Skeletal muscle cell (primary cell): Measurements from ENCODE around the gene HBG1.
"Not testable (repeated sequence)": the region's sequence is repeated elsewhere in the genome, so short reads cannot be mapped to it uniquely, and the experiment has no call there.

Experiments
- DNase-seq: peaks from one replicate; pipeline ENCODE4 v3.0.0-alpha.2; 2010; ENCODE audit warnings: low read depth
- H3K4me3 ChIP-seq: 2 replicates; pipeline ENCODE4 v1.5.1; 2011; ENCODE audit warnings: low read depth, mild to moderate bottlenecking, control low read depth, low read length, moderate library complexity

The HBG1 gene

GRCh38 chr11:5279471-5280090, 29.9 kb upstream of the HBG1 start:
- H3K4me3 ChIP-seq: no peak overlapping the region

GRCh38 chr11:5277807-5278382, 28.2 kb upstream of the HBG1 start:
- no peak for DNase-seq
- H3K4me3 ChIP-seq: no peak overlapping the region

More at GRCh38 chr11:5279471-5280090, 29.9 kb upstream of the HBG1 start:
- DNase-seq: no peak

- DNase-seq: no peak
- H3K4me3 ChIP-seq: no peak overlapping the region
These were observed 27.0 kb upstream of the HBG1 start for GRCh38 chr11:5276697-5277096.

- H3K4me3 ChIP-seq: no peak overlapping the region
- no peak for DNase-seq
These were observed 25.9 kb upstream of the HBG1 start for GRCh38 chr11:5275369-5276110.

- H3K4me3 ChIP-seq: no peak overlapping the region
- DNase-seq: no peak
These were observed 24.7 kb upstream of the HBG1 start for GRCh38 chr11:5274395-5274794.

GRCh38 chr11:5272395-5273017, 22.8 kb upstream of the HBG1 start:
- DNase-seq: no peak
- no peak overlapping the region for H3K4me3 ChIP-seq

GRCh38 chr11:5269715-5270147, 20.1 kb upstream of the HBG1 start, which contains the start of gene HBE1:
HBE1 (minus strand) TSS chr11:5269945; CDS start chr11:5269890, 55 bp downstream.
- H3K4me3 ChIP-seq: no peak within 1 kb of the TSS
- no peak for DNase-seq

- H3K4me3 ChIP-seq: no peak overlapping the region
- DNase-seq: no peak
These were observed 17.4 kb upstream of the HBG1 start for GRCh38 chr11:5267033-5267563.

GRCh38 chr11:5266609-5267008, 17.0 kb upstream of the HBG1 start:
- no peak overlapping the region for H3K4me3 ChIP-seq
- DNase-seq: no peak

- no peak for DNase-seq
- no peak overlapping the region for H3K4me3 ChIP-seq
These were observed 16.2 kb upstream of the HBG1 start for GRCh38 chr11:5265832-5266231.

- no peak for DNase-seq
- no peak overlapping the region for H3K4me3 ChIP-seq
These were observed 9.0 kb upstream of the HBG1 start for GRCh38 chr11:5258543-5259262.

GRCh38 chr11:5257296-5257695, 7.6 kb upstream of the HBG1 start:
- no peak overlapping the region for H3K4me3 ChIP-seq
- no peak for DNase-seq

- H3K4me3 ChIP-seq, DNase-seq: not testable (repeated sequence)
These were observed 5.2 kb upstream of the HBG1 start, which contains the start of gene HBG2 for GRCh38 chr11:5254646-5255413. HBG2 (minus strand) TSS chr11:5254781; CDS start chr11:5254728, 53 bp downstream.

- not testable (repeated sequence) for H3K4me3 ChIP-seq, DNase-seq
These were observed 4.4 kb upstream of the HBG1 start for GRCh38 chr11:5254023-5254422.

GRCh38 chr11:5253440-5253839, 3.8 kb upstream of the HBG1 start:
- not testable (repeated sequence) for H3K4me3 ChIP-seq, DNase-seq

- H3K4me3 ChIP-seq: no peak overlapping the region
- no peak for DNase-seq
These were observed 3.2 kb upstream of the HBG1 start for GRCh38 chr11:5252919-5253265.

- no peak for DNase-seq
- no peak overlapping the region for H3K4me3 ChIP-seq
These were observed 2.7 kb upstream of the HBG1 start for GRCh38 chr11:5252192-5252918.

GRCh38 chr11:5251746-5252145, 2.1 kb upstream of the HBG1 start:
- no peak overlapping the region for H3K4me3 ChIP-seq
- no peak for DNase-seq
